NB4 (cell line): ENCODE measurements around the gene SHFL.

ENCODE experiments used
- CTCF ChIP-seq: IDR thresholded peaks from one replicate; pipeline ENCODE4 v1.5.1; 2012; ENCODE audit warnings: low read depth, low read length
- MAX ChIP-seq: IDR thresholded peaks from 2 replicates; pipeline ENCODE4 v1.6.1; 2011; ENCODE audit warnings: low read depth, low read length
- POLR2A ChIP-seq: IDR thresholded peaks from 2 replicates; pipeline ENCODE4 v1.6.1; 2011; ENCODE audit warnings: mild to moderate bottlenecking; ENCODE audit not compliant: insufficient read length; ENCODE audit errors: extremely low read depth

- TF ChIP-seq MAX (no peak), POLR2A (no peak), CTCF (no peak)
These were observed 17.9 kb upstream of the SHFL start for GRCh38 chr19:10068205-10068604.
